Bone marrow (tissue), 2 donors: ENCODE data around the gene SLC6A9.

ENCODE experiments used
- DNase-seq, 2 donors: peaks; one replicate each; lab custom pipeline; 2025; lab: John Stamatoyannopoulos, UW

Gene SLC6A9

DNA sequence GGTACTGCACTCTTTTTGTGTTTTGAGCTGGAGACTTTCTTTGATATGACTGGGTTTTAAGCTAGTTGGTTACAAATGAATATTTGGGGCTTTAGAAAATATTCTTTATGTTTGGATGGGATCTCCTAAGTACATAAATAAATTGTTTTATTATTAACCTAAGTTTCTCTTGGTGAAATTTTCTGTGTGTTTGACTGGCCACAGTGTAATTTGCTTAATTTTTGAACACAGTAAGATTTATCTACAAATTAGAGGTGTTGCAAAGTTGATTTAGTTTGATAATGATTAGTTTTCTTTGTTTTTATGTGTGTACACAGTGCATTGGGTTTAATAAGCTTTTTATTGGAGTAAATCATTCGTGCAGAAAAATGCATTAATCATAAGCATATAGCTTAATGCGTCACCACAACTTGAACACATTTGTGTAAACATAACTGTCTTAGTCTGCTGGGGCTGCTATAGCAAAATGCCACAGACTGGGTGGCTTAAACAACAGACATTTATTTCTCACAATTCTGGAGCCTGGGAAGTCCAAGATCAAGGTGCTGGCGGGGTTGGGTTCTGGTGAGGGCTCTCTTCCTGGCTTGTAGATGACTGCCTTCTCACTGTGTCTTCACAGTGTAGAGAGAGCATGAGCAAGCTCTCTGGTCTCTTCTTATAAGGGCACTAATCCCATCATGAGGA is 17.4 kb upstream of the SLC6A9 start:
- DNase-seq = no peak

DNA sequence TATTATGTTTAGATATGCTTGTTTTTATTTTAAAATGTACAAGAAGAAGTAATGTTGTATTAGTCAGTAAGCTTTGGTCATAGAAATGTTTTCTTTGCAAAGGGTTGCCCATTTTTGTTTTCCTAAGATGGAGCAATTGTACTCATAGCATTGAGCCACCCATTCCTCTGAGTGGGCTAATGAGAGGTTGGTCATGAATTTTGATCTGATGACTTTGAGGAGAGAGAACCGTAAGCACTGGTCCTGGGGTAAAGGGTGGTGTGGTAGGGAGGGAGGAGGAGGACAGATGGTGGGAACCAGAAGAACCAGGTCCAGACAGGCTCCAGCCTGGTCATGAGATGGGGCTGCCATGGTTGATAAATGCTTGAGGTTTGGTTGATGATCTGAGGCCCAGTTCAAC is 15.9 kb upstream of the SLC6A9 start:
- DNase-seq = no peak

DNA sequence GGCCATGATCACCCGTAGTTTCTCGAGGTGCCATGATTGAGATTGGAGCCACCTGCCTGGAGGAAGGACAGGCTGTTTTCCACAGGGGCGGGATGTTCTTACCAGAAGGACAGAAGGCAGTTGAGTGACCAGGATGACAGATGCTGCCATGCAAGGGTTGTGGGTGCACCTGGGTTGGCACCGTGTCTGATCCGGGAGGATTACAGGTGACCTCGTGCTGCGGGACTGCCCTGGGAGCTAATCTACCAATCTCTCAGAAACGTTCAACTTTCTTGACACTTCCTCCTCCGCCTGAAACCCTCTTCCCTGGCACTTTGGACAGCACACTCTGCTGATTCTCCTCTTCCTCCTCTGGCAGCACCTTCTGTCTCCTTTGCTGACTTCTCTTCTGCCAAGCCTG is 13.8 kb upstream of the SLC6A9 start:
- no peak for DNase-seq

DNA sequence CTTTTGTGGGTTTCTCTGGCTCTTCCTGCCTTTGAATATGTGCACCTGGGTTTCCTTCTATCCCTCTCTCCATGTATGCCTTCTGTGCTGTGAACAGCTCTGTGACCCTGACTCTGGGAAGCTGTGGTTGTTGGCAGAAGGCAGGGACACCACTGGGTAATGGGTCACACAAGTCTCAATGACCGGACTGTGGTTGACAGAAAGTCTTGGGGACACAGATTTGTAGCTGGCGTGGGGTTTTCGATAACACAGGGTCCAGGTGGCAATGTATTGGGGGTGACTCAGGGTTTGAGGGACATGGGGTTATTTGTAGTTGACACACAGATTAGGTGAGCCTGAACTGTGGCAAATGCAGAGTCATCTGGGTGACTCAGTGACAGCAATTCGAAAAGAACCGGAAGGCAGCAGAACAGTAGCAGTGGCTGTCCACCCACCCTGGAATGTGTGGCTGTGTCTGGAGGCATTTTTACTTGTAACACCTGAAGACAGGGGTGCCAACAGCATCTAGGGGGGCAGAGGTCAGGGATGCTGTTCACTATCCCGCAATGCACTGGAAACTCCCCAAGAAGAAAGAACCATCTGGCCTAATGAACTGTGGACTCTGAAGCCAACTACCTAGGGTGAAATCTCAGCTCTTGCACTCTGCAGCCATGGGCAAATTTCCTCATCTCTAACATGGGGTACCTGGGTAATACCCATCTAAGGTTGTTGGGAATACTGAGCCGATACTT is 13.0 kb upstream of the SLC6A9 start:
- DNase-seq = no peak

DNA sequence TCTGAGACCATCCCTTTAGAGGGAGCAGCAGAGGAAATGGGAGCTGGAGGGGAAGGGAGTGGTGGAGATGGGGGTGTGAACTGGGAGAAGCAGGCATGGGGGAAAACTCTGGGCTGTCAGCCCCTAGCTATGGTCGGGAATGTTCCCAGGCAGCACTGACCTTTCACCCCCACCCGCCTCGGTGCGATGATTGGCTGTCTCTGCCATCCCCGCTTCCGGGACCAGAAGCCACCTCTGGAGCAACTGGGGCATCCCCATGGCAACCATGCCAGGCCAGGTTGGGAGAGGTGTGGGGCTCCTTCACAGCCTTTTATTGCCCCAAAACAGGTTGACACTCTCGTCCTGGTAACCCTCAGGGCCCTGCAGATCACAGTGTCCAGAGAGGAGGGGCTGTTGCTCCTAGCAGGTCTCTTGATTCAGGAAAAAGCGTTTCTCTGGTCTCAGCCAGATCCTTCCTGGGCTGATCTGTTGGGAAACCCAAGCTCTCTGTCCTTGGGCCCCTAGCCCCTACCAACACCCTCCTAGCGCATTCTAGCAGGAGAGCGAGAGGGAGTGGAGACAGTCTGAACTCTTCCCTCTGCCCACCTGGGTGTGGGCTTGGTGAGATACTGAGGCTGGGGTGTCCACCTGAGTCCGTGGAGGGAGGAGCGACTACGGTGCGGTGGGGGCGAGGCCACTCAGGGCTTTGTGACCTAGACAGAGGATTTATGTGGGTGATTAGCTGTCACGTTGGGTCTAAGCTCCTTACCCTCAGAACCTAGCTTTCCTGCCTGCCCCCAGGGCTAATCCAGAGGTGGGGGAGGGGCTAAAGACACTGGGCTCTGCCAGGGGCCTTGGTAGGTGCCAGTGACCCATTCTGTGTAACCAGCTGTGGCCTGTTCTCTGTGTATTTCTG is 12.2 kb upstream of the SLC6A9 start:
- no peak for DNase-seq

DNA sequence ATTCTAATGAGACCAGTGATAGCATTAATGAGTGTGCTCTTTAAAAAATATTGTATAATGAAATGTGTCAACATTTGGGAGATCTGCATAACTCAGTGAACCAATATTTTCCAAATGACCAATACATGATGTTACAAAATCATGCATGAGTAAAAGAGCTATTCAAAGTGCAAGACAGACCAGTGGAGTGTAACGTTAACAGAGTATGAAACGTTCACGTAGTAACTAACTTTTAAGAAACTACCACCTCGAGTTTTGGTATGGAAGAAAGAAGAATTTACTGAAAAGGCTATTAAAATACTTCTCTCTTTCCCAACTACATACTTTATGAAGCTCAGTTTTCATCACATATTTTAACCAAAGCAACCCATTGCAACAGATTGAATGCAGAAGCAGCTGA is 9.6 kb upstream of the SLC6A9 start:
- DNase-seq = no peak

DNA sequence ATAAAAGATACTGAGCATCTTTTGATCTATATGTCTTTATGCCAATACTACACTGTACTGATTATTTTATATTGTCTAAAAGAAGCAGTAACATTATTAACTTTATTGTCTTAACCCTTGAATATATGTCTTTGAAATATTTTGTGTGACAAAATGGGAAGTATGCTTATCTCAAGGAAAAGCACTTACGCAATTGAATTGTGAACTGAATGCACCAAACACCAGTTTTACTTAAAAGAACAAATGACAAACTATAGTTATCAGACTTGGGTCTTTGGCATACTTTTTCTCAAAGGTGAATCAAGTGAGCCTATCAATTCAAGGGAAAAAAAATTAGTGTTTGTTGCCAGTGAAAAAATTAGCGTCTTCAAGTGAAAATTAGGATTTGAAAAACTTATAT is 9.2 kb upstream of the SLC6A9 start:
- no peak for DNase-seq

DNA sequence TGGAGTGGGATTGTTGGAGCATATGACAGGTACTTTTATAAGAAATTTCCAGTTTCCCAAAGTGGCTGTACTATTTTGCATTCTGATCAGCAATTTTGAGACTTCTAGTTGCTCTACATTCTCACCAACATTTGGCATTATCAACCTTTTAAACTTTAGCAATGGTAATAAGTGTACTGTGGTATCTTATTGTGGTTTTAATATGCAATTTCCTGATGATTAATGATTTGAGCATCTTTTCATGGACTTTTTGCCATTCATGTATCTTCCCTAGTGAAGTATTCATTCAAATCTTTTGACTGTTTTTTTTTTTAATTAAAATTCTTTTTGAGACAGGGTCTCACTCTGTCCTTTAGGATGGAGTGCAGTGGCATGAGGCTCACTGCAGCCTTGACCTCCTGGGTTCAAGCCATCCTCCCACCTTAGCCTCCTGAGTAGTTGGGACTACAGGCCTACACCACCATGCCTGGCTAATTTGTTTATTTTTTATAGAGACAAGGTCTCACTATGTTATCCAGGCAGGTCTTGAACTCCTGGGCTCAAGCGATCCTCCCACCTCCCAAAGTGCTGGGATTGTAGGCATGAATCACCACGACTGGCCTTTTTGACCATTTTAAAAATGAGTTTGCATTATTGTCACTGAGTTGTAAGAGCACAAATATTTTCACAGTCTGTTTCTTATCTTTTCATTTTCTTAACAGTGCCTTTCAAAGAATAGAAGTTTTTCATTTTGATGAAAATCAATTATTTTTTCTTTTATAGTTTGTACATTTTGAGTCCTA is 7.8 kb upstream of the SLC6A9 start:
- no peak for DNase-seq

DNA sequence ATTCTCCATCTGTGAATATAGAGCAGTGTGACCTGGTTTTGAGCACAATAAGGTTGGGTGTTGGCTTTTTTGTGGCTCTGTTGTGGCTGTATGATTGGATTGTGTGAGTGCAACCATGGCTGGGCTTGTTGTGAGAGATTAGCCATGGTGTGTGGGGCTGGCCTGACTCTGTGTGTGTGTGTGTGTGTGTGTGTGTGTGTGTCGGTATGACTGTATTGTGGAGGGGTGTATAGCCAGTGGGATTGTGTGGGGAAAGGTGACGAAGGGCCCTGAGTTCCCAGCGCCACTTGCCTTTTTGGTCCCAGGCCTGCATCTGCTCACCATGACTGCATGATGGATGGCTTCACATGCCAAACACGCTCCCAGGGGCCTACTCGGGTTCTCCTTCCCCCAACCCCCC is 5.9 kb upstream of the SLC6A9 start:
- DNase-seq = no peak

DNA sequence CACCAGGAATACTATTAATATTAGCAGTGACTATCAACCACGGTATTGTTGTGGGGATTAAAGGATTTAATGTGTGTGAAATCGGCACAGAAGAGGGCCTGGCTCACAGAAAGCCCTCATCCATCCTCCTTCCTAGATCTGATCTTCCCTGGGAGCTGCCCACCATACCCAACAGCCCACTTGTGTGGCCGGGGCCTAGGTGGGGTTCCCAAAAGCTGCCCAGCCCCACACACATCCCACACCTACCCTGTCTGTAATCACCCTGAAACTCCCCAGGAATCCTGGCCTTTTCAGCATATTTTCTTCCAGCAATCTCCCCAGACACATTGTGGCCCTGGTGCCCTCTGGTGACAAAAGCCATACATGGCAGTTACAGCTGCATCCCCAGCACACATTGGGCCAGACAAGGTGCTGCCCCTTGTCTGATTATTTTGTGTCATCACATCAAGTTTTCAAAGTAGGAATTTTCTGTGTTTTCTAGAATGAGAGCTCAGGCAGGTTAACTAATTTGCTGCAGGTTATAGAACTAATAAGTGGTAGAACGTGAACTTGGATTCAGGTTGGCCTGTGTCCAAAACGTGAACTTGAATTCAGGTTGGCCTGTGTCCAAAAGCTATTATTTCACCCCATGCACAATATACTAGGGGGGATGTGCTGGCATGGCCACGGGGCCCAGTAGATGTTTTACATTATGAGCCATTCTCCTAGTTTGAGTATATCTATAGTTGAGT is 5.3 kb upstream of the SLC6A9 start:
- DNase-seq = peak in 1 of 2 donors; percentile 44

DNA sequence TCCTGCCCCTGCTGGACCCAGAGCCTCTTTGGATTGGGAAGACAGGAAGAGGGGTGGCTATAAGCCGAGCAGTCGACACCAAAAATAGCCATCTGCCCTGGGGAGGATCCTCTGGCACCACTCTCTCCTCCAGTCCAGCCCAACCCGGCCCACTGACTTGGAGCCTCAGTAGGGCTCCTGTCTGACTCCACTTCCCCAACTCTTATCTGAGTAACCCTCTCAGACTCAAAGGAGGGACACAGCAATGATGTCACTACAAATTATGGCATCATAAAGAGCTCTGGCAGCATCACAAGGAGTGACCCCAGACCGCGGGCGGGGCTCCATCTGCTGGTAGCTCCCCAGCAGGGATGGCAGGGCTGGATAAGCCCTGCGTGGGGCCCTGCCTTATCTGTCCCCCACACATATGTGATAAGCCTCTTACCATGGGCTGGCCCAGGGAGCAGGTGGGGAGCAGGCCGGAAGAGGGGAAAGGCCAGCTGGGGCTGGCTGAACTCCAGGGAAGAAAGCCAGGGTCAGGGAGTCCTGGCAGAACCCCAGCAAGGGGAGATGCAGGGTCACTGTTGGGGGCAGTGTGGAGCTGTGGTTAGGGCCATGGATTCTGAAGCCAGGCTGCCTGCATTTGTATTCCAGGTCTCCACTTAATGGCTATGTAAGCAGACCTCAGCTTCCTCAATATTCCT is 4.6 kb upstream of the SLC6A9 start:
- no peak for DNase-seq

DNA sequence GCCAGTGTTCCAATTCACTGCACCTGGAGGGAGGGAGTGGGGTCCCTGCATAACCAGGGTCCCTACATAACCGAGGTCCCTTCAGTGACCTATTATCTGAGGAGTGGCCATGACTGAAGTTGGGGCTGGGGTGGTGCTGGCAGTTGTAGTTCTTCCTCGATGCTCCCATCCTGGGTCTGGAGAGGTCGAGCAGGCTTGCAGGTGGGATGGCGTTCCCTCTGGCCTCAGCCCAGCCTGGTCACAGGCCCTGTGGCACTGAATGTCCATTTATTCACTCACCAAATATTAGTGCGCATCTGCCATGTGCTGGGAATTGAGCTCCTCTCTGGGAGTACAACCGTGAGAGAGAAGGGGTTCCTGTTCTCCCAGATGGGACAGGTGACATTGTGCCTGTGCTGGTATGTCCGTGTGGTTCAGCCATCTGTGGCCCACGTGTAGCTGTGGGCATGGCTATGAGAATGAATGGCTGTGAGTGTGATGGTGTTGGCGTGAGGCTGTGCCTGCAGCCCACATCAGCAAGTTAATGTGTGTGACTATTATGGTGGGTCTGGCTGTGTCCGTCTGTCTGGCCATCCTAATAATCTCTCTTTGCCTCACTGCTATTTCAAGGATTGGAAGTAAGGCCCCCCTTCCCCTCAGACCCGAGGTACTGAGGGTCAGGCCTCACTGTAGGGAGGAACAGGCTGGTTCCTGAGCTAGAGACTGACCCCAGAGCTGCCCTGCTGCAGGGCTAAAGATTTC is 3.9 kb upstream of the SLC6A9 start:
- DNase-seq = no peak

DNA sequence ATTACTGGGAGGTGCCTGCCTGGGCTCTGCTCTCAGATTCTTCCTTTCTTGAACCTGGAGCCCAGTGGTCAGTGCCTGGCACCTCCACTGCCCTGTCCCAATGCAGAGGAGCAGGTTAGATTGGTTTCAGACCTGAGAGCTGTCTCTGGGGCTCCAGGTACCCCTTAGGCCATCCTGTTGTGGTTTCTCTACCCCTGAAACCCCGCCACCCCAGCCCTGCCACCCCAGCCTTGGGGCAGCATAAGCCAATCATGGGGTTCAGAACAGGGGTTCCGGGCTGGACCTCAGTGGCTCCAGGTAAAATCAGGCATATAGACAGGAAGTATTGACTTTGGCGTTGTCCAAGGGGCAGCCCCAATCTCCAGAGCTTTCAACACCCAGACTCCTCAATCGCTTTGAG is 3.2 kb upstream of the SLC6A9 start:
- DNase-seq = no peak

DNA sequence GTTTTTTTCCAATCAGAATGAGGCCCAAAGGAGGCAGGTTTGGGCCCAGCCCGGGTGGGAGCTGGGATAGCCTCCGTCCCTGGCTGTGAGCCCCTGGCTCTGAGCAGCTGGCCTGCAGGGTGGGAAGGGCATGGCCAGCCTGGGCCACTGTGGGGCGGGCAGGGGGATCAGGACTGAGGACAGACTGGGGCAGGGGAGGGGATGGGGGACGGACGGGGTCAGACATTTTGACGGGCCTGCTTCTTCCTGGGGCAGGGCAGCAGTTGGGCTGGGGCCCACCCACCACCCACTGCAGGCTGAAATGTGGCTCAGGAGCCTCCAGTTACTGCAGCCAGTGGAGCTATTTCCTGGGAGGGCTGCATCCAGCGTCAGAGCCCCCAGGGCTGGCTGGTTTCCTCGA is 2.5 kb upstream of the SLC6A9 start:
- no peak for DNase-seq

DNA sequence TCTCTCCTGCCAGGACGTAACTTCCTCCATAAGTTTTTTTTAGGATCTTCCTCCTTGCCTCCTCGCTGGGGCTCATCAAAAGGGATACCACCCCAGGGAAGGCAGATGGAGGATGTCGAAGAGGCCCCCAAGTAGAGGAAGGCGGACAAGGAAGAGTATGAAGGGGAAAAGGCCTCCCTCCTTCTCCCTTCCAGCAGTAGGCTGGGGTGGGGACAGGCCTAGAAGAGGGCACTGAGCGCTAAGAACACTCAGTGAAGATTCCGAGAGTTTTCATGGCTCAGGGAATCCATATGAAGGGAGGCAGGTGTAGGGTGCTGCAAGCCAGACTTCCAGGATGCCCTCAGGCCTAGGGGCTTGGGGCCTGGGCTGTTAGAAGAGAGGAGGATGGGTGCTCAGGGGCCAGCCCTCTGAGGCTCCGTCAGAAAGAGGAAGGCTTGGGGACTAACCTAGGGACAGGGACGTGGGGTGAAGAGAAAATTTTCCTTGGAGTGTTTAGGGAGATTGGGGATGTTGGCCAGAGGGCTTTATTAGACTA is 1.8 kb upstream of the SLC6A9 start:
- DNase-seq = no peak

DNA sequence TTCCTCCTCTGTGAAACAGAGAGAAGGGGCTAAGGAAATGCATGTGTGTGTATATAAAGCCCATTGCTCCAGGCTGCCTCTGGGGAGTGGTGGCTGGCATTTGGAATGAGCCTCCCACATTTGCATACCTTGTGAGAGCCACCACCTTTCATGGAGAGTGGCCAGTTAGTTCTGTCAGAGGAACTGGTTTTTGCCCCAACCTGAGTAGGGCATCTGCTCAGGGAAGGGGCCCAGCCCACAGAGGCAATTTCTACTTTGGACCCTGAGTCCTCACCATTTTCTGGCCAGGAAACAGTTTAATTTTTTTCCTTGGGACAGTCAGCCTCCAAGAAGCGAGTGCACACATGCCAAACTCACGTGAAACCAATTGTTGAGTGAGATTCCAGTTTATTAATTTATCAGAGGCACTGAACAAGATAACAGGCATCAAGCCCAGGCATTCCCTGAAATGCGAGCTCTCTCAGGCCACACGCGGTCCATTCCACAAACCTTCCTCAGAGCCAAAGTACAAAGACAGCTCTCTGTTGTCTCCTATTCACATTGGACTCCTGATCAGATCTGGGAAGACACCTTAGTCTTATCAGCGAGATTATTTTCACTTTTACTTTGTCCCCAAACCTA is 1.0 kb upstream of the SLC6A9 start:
- no peak for DNase-seq

DNA sequence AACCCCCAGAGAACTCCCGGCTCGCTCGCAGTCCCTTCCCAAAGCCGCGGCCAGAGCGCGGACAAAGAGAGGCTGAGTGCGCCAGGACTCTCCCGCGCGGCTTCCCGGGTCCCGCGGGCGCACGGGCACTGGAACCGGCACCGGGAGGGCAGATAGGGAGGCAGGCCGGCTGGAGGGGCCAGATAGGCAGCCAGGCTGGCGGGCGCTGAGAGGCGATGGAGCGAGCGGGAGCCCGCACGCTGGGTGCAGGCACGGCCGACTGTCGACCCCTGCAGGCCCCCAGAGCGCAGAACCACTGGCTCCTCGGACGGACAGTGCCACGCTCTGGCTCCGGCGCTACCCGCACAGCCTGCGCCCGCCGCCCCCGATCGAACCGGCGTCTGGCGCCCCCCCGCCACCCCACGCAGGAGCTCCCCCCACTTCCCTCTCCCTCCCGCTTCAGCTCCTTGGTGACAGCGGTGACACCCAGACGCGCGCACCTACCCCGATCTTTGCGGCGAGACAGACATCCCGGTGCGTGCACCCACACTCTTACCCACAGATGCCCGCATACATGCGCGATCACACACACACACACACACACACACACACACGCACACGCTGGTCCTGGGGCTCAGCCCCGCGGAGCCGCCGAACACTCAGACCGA is 534 bp downstream of the SLC6A9 start:
- DNase-seq = peak in 1 of 2 donors; percentile 49

DNA sequence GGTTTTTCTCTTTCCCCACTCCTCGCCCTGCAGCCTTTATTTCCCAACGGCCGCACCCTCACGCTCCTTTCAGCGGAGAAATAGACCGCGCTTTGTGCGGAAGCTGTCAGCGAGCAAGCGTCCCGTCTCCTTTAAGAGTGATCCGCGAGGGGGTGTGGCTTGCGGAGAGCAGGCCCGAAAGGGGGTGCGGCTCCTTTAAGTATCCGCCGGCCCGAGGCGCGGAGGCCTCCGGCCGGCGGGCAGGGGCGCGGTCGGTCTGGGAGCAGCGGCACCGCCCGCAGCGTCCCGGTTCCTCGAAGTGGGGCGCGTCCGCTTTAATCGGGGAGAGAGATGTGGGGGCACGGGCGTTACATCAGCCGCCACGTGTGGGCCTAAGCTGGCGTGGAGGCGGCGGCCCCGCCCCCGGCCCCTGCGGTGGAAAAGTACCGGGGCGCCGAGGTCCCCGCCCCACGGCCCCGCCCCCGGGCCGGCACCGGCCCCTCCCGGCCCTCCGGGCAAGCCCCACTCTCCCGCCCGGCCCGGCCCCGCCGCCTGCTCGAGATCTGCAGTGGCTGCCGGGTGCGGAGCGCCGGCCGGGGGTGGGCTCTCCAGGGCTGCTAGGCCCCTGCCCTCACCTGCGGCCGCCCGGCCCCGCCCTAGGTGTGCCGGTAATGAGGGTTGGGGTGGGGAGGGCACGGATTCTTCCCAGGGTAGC is 1.2 kb downstream of the SLC6A9 start:
- peak; percentile 38 to 67 for DNase-seq
